K562 (cell line): ENCODE measurements around the gene KRT14. TPM values are rescaled to one million over a fixed set of nuclear protein-coding genes. Genes with fewer than 3 reads are reported as not detected.
A peak's percentile ranks its signal among the peaks of the same experiment; 100 is the strongest.
"Not testable (repeated sequence)": the region's sequence is repeated elsewhere in the genome, so short reads cannot be mapped to it uniquely, and the experiment has no call there.

ENCODE experiments used
- ATAC-seq: fragments of 200-7000 bp; cut with Tn5 transposase; 3 replicates; pipeline ENCODE4 v1.9.1; 2020; ENCODE audit warnings: moderate library complexity
- BruUV-seq: library from RNA; stranded (reverse); fragments of 400-500 nt; replicated peaks from 2 replicates; lab custom pipeline; 2021; lab: Mats Ljungman, UMichigan
- CTCF ChIA-PET: fragments of 300-600 bp; formaldehyde crosslinking; extraction: SDS; loops from one replicate; lab custom pipeline; 2021; ENCODE audit warnings: low intra/inter-chr PET ratio; lab: Yijun Ruan, JAX
- POLR2A ChIA-PET: fragments of 300-600, 350-650 bp; sonication (Branson Sonifier 250); formaldehyde crosslinking; extraction: SDS; loops from one replicate; lab custom pipeline; 2021; ENCODE audit warnings: antibody characterized with exemption, inconsistent platforms; lab: Yijun Ruan, JAX
- DNase-seq, 4 experiments: peaks; one replicate each; pipeline versions ENCODE4 v3.0.0 to v3.0.0-alpha.2; 2011 to 2018; ENCODE audit warnings: low spot score in 3 of 4, mixed read lengths in 3 of 4; ENCODE audit errors: extremely low read depth in 1 of 4
- FAIRE-seq: peaks from 2 replicates; lab custom pipeline; 2011; peaks lifted over from hg19 to GRCh38; lab: Jason Lieb, UNC
- H2AFZ ChIP-seq: 2 replicates; pipeline ENCODE4 v1.6.0; 2011; ENCODE audit warnings: low read depth, low read length, control low read depth, inconsistent platforms
- H3K27ac ChIP-seq: fragments of 200-600 bp; 3 replicates; pipeline ENCODE4 v1.8.0; 2011; ENCODE audit warnings: low read depth, mild to moderate bottlenecking, control low read depth, inconsistent platforms, low read length, moderate library complexity, mixed read lengths; ENCODE audit errors: extremely low read depth
- H3K27me3 ChIP-seq, 2 experiments: fragments of 300-600 bp in 1 of 2; 2 replicates in 1 of 2; 3 replicates in 1 of 2; pipeline versions ENCODE4 v1.6.0 to v1.8.0; 2011; ENCODE audit warnings: inconsistent platforms in 2 of 2, low read length in 2 of 2, mild to moderate bottlenecking in 1 of 2, mixed read lengths in 1 of 2, moderate library complexity in 1 of 2; ENCODE audit not compliant: control insufficient read depth in 2 of 2, insufficient read depth in 2 of 2
- H3K36me3 ChIP-seq: fragments of 300-600 bp; 3 replicates; pipeline ENCODE4 v1.8.0; 2011; ENCODE audit warnings: mild to moderate bottlenecking, low read length, inconsistent platforms; ENCODE audit not compliant: control insufficient read depth, insufficient read depth
- H3K4me1 ChIP-seq, 2 experiments: fragments of 200-600 bp in 1 of 2; replicated peaks in 1 of 2; 2 replicates in 1 of 2; 3 replicates in 1 of 2; pipeline versions ENCODE4 v1.5.1 to v1.8.0; 2011; ENCODE audit warnings: inconsistent platforms in 2 of 2, low read length in 2 of 2, mild to moderate bottlenecking in 1 of 2, mixed read lengths in 1 of 2, moderate library complexity in 1 of 2; ENCODE audit not compliant: control insufficient read depth in 2 of 2, insufficient read depth in 2 of 2
- H3K4me2 ChIP-seq: 2 replicates; pipeline ENCODE4 v1.6.1; 2011; ENCODE audit warnings: low read length, control low read depth, inconsistent platforms, mixed read lengths; ENCODE audit not compliant: insufficient read depth
- H3K4me3 ChIP-seq: fragments of 200-600 bp; sonication (generic), shearing (Covaris generic); 2 replicates; pipeline ENCODE4 v1.5.1; 2016; ENCODE audit warnings: control low read depth, inconsistent platforms
- H3K79me2 ChIP-seq: fragments of 200-600 bp; 3 replicates; pipeline ENCODE4 v1.8.0; 2011; ENCODE audit warnings: low read length, inconsistent platforms; ENCODE audit not compliant: control insufficient read depth, insufficient read depth
- H3K9ac ChIP-seq, 2 experiments: 2 replicates each; pipeline versions ENCODE4 v1.6.0 to v1.6.1; 2011; ENCODE audit warnings: low read depth in 2 of 2, low read length in 2 of 2, control low read depth in 1 of 2, inconsistent platforms in 1 of 2, mild to moderate bottlenecking in 1 of 2, mixed read lengths in 1 of 2; ENCODE audit not compliant: insufficient read depth in 1 of 2
- H3K9me1 ChIP-seq: one replicate; pipeline ENCODE4 v1.6.0; 2011; ENCODE audit warnings: inconsistent platforms, mild to moderate bottlenecking, low read length, moderate library complexity; ENCODE audit not compliant: control insufficient read depth, insufficient read depth
- H3K9me3 ChIP-seq: replicated peaks from 2 replicates; pipeline ENCODE4 v1.5.1; 2011; ENCODE audit warnings: low read depth, low read length, inconsistent platforms; ENCODE audit not compliant: control insufficient read depth, insufficient read depth
- H4K20me1 ChIP-seq: replicated peaks from 2 replicates; pipeline ENCODE4 v1.6.1; 2011; ENCODE audit warnings: low read length, inconsistent platforms, mixed read lengths; ENCODE audit not compliant: control insufficient read depth, insufficient read depth
- WGBS: fragments of 100-300 bp; shearing (Covaris generic); methylation state at CpG from one replicate; pipeline ENCODE4 v1.1.6; 2016; ENCODE audit warnings: low coverage, mixed read lengths; ENCODE audit not compliant: insufficient coverage; ENCODE audit errors: missing lambda C conversion rate; 5-methylcytosine and 5-hydroxymethylcytosine counted together
- in situ Hi-C: fragments of 300-500 bp; cut with MboI; formaldehyde crosslinking; loops from 4 replicates; pipeline ENCODE4 v1.15.0; 2018; ENCODE audit warnings: inconsistent platforms, mixed read lengths
- intact Hi-C: fragments of 100-400 bp; cut with micrococcal nuclease; formaldehyde crosslinking; loops from 2 replicates; pipeline ENCODE4 v1.14.2; 2022
- polyA plus RNA-seq, 8 experiments: library from polyadenylated mRNA; depleted of rRNA in 4 of 8; stranded (reverse) in 5 of 8; unstranded in 3 of 8; fragments of >200 nt; fragmentation: Nextera tagmentation in 2 of 8; fragmentation: Illumina TruSeq in 1 of 8; extraction: Ambion mirVana in 2 of 8; extraction: Trizol in 1 of 8; gene quantifications; 2 replicates each; pipeline versions ENCODE4 v1.2.1 to v1.2.3, GENCODE V29; 2011 to 2014; ENCODE audit warnings: inconsistent platforms in 1 of 8, missing spikeins in 1 of 8
- total RNA-seq, 7 experiments: library from RNA; depleted of rRNA in 6 of 7; stranded (reverse); fragments of >200 nt in 6 of 7; fragmentation: Illumina TruSeq in 2 of 7; extraction: Trizol in 2 of 7; gene quantifications; 2 replicates each; pipeline versions ENCODE4 v1.2.1 to v1.2.3, GENCODE V29; 2011 to 2021; ENCODE audit warnings: low replicate concordance in 1 of 7
- TF ChIP-seq, protein P1 (sequence below), 3 experiments: IDR thresholded peaks in 2 of 3; conservative IDR thresholded peaks in 1 of 3; 2 replicates each; pipeline ENCODE4 v1.5.1; 2011 to 2012; ENCODE audit warnings: low read length in 3 of 3, mild to moderate bottlenecking in 3 of 3, control low read depth in 2 of 3, improper control_type of control experiment in 1 of 3, inconsistent platforms in 1 of 3, low read depth in 1 of 3, mixed read lengths in 1 of 3, moderate library complexity in 1 of 3; ENCODE audit not compliant: insufficient read depth in 2 of 3

Gene KRT14
- total and polyA plus RNA-seq, 9 of the 15 experiments (the other 6 are each of a cell fraction or from before 2014, with no cell fraction given) = 0.22 TPM; not detected in 8

DNA sequence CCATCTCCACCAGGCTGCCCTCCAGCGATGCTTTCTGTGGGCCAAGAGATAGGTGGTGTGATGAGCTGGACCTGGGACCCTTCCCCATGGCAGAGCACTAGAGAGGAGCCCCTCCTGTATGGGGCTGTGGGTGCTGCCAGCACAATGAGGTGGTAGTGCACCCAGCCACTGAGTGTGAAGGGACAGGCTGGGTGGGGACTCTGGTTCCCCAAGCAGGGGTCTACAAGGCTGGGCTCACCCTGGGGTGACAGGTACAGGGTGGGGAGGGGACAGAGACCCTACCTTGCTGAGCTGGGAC is 41.3 kb upstream of the KRT14 start:
- not testable (repeated sequence) for H3K27ac ChIP-seq, H3K9me1 ChIP-seq, H3K4me3 ChIP-seq, BruUV-seq, ATAC-seq, H3K79me2 ChIP-seq, H4K20me1 ChIP-seq, H3K4me2 ChIP-seq
- peaks cover 3 to 30% of the 10 kb centered on the region in 2 experiments; a peak in 3 of 5 replicates for H3K4me1 ChIP-seq
- peak overlapping the region in 1 of 2 experiments; percentile 35; a peak in 1 of 4 replicates for H3K9ac ChIP-seq
- POLR2A ChIA-PET = interaction anchor here (0.6 kb wide), 2 partner anchors 112 to 169 kb away, joined by 3 to 5 read pairs; no protein-coding TSS in a partner anchor
- 0% methylated on average over 1 of the region's 1 CpG for WGBS
- TF ChIP-seq, protein P1, sequence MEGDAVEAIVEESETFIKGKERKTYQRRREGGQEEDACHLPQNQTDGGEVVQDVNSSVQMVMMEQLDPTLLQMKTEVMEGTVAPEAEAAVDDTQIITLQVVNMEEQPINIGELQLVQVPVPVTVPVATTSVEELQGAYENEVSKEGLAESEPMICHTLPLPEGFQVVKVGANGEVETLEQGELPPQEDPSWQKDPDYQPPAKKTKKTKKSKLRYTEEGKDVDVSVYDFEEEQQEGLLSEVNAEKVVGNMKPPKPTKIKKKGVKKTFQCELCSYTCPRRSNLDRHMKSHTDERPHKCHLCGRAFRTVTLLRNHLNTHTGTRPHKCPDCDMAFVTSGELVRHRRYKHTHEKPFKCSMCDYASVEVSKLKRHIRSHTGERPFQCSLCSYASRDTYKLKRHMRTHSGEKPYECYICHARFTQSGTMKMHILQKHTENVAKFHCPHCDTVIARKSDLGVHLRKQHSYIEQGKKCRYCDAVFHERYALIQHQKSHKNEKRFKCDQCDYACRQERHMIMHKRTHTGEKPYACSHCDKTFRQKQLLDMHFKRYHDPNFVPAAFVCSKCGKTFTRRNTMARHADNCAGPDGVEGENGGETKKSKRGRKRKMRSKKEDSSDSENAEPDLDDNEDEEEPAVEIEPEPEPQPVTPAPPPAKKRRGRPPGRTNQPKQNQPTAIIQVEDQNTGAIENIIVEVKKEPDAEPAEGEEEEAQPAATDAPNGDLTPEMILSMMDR (IDR thresholded peaks at IDR 0.05 in 2 of 3, conservative IDR thresholded peaks at IDR 0.05 in 1 of 3; ENCODE audit: insufficient read depth in 2 of 3, low read depth in 1 of 3, low read length in 3 of 3) = 0 out of 6 replicates have a peak, but pooled peaks of 1 of the 3 experiments have one; percentile 1
- TF ChIP-seq, all 486 proteins: peak for 1; not testable (repeated sequence) for 485
- H3K36me3 ChIP-seq, DNase-seq, FAIRE-seq, intact Hi-C loops, H3K9me3 ChIP-seq, H2AFZ ChIP-seq, in situ Hi-C loops, CTCF ChIA-PET: not testable (repeated sequence)
- H3K27me3 ChIP-seq = peaks cover 0 to 35% of the 10 kb centered on the region in 2 experiments; a peak in 2 of 5 replicates
